ENCODE data around the gene MAPT. TPM values are rescaled to one million over a fixed set of nuclear protein-coding genes. Genes with fewer than 3 reads are reported as not detected.
A peak's percentile ranks its signal among the peaks of the same experiment; 100 is the strongest.

Gene MAPT
- total RNA-seq, 2 donors from 2014 or later, result 4.4 to 5.7 TPM

GRCh38 chr17:45962221-45962972 lies 68.0 kb downstream of the MAPT start:
- peak; percentile 30 for DNase-seq (ENCODE audit: low spot score)

DNA sequence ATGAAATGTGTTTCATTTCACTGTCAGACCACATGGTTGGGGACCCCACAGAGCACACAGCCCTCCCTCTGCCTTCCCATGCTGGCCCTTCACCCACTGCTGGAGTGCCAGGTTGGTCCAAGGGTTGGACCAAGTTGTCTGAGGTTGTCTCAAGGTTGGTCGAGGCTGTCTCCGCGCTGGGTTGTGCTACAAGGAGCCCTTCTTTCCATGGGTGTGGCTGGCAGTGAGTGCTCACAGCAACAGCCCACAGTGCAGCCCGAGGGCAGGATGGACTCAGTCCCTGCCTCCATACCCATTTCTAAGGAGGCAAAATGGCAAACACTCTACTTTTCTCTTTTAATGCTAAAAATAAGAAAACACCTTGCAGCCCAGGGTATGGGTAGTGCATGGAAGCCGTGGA lies 68.9 kb downstream of the MAPT start:
- intact Hi-C loops (cut with DNase I), result no loop called here
- DNase-seq (ENCODE audit: low spot score), result no peak

More at GRCh38 chr17:45962221-45962972, 68.0 kb downstream of the MAPT start:
- intact Hi-C loops (cut with DNase I), result no loop called here

DNA sequence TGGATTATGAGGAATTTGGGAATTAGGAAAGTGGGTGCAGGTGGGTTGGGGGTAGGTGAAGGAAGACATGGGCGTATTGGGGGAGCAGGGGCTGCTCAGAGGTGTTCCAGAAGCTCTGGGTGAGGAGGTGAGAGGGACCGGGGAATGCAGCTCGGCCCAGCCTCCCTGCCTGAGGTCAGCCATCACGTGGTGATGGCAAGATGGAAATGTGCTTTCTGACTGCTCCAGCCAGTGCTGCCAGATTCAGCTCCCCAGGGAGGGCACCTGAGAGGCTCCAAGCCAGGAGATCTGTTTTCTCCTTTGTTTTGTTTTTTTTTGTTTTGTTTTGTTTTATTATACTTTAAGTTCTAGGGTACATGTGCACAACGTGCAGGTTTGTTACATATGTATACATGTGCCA lies 69.5 kb downstream of the MAPT start:
- intact Hi-C loops (cut with DNase I), result no loop called here
- DNase-seq (ENCODE audit: low spot score), result peak; percentile 36

- intact Hi-C loops (cut with DNase I), result no loop called here
- no peak for DNase-seq (ENCODE audit: low spot score)
Observed at GRCh38 chr17:45964634-45965033, 70.3 kb downstream of the MAPT start.

DNA sequence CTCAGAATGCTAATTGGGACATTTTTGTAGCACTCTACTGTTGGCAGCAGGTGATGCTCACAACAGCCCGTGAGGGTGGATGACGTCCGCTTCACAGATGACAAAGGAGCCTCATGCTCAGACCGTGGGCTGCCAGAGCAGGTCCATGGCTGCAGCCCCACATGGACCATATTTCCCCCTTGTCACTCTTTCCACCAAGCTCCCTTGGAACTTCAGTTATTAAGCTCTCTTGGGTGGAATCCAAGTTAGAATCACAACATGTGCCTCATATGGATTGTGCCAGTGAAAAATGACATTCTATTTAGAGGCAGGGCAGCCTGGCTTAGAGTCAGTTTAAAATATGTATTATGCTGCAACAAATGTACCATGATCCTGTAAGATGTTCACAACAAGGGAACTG lies 71.5 kb downstream of the MAPT start:
- intact Hi-C loops (cut with DNase I), result no loop called here
- DNase-seq (ENCODE audit: low spot score), result peak; percentile 37

GRCh38 chr17:45966606-45967280 lies 72.4 kb downstream of the MAPT start:
- intact Hi-C loops (cut with DNase I), result no loop called here
- no peak for DNase-seq (ENCODE audit: low spot score)

GRCh38 chr17:45967378-45967777 lies 73.0 kb downstream of the MAPT start:
- no peak for DNase-seq (ENCODE audit: low spot score)
- intact Hi-C loops (cut with DNase I), result no loop called here

- no peak for DNase-seq (ENCODE audit: low spot score)
- intact Hi-C loops (cut with DNase I), result no loop called here
Observed at GRCh38 chr17:45968732-45969131, 74.4 kb downstream of the MAPT start.

DNA sequence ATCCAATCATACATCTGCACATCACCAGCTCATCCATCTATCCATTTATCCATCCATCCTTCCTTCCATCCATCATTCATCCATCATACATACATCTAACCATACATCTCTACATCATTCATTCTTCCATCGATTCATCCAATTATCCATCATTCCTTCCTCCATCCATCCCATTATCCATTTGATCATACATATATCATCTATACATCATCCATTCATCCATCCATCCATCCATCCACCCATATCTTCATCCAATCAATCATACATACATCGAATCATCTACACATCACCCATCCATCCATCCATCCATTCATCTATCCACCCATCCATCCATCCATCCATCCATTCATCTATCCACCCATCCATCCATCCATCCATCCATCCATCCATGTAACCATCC lies 75.4 kb downstream of the MAPT start:
- intact Hi-C loops (cut with DNase I), result loop anchor here in 1 of 2 donors (10.0 kb wide), 1 partner anchor 1665 kb away; the partner anchor contains the start of gene RUNDC3A
- DNase-seq (ENCODE audit: low spot score), result no peak

GRCh38 chr17:45970659-45971058 lies 76.3 kb downstream of the MAPT start:
- DNase-seq (ENCODE audit: low spot score), result peak; percentile 25
- intact Hi-C loops (cut with DNase I), result loop anchor here in 1 of 2 donors (10.0 kb wide), 1 partner anchor 1666 kb away; the partner anchor contains the start of gene RUNDC3A

- DNase-seq (ENCODE audit: low spot score), result peak; percentile 46
- intact Hi-C loops (cut with DNase I), result loop anchor here in 1 of 2 donors (10.0 kb wide), 1 partner anchor 1667 kb away; the partner anchor contains the start of gene RUNDC3A
Observed at GRCh38 chr17:45971698-45972141, 77.4 kb downstream of the MAPT start.

DNA sequence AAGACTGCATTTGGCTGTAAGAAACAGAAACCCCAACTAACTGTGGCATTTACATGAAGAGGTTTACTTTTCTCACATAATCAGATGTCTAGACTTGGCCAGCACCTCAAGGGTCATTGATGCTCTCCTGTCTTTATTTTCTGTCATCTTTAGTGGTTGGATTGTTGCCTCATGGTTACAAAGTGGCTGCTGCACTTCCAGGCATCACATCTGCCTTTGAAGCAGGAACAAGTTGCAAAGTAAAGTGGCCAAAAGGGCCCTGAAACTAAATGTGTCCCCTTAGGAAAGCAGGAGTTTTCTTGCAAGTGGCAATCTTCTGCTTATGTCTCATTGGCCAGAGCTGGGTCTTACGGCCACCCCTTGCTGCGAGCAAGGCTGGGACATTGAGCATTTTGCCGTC lies 78.2 kb downstream of the MAPT start:
- intact Hi-C loops (cut with DNase I), result loop anchor here in 1 of 2 donors (10.0 kb wide), 1 partner anchor 1668 kb away; the partner anchor contains the start of gene RUNDC3A
- no peak for DNase-seq (ENCODE audit: low spot score)

DNA sequence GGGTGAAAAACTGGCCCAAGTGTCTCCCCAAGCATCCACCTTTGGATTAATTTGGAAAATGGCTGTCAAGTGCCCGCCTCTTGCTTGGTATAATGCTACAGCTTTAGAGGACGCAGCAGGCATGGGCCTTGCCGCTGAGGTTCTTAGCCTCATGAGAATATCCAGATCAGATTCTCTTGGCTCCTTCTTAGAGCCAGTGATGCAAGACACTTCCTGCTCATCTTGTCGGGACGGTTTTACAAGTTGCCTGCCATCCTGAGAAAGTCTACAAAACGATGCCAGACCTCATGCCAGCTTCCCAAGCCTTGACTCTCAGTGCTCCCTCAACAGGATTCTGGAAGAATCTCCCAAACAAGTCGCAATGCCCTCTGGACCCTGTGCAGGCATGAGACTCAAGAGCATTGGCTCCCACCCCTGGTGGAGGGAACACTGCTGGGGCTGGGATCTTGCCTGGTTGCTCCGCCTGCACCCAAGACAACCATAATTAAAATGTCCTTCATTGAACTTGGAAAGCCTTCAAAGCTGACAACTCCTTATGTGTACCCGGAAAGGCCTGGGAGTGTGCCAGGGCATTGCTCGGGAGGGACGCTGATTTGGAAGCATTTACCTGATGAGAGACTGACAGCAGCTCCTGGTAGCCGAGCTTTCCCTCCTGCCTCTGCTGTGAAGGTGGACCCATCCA lies 78.9 kb downstream of the MAPT start:
- intact Hi-C loops (cut with DNase I), result loop anchor here in 1 of 2 donors (10.0 kb wide), 1 partner anchor 1668 kb away; the partner anchor contains the start of gene RUNDC3A
- DNase-seq (ENCODE audit: low spot score), result peak; percentile 53

DNA sequence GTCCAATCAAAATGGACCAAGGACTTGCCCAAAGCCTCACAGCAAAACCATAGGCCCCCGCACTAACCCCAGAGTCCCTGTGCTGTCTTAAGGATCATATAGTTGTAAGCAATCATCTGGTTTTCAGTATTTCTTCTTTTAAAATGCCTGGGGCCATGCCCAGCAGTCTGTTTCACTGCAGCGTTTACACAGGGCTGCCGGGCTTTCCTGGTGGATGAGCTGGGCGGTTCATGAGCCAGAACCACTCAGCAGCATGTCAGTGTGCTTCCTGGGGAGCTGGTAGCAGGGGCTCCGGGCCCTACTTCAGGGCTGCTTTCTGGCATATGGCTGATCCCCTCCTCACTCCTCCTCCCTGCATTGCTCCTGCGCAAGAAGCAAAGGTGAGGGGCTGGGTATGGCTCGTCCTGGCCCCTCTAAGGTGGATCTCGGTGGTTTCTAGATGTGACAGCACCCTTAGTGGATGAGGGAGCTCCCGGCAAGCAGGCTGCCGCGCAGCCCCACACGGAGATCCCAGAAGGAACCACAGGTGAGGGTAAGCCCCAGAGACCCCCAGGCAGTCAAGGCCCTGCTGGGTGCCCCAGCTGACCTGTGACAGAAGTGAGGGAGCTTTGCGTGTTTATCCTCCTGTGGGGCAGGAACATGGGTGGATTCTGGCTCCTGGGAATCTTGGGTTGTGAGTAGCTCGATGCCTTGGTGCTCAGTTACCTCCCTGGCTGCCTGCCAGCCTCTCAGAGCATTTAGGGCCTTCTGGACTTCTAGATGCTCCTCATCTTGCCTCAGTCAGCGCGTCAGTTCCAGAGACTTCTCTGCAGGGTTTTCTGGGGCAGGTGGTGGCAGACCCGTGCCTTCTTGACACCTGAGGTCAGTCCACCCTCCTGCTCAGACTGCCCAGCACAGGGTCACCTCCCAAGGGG lies 79.8 kb downstream of the MAPT start:
- intact Hi-C loops (cut with DNase I), result loop anchor here in 1 of 2 donors (10.0 kb wide), 1 partner anchor 1669 kb away; the partner anchor contains the start of gene RUNDC3A
- DNase-seq (ENCODE audit: low spot score), result peak; percentile 56

DNA sequence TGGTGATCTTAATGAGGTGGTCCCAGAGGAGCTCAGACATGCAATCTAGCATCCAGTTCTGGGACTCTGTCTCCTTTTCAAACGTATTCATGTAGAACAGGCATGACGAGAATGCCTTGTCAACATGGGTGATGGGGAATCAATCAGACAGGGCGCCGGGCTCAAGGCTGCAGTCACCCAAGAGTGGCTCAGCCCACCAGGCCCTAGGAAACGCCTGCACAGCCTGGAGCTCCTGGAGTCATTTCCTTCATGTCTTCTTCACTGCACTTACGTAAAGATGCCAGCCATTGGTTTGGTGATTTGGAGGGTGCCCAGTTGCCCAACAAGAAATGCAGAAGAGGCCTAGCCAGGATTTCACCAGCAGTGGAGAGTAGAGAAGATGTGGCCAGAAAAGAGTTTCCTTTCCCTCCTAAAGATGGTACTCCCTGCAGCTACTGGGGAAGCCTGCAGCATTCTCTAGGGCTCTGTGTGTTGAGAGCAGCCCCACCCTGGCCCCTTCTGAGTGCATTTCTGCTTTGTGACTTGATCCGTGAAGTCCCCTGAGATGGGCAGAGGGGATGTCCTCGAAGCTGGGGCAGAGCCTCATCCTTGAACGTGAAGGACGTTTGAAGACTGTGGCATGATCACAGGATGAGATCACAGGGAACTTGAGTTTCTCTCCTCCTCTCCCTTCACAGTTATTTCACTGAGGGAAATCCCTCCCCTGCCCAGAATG lies 80.7 kb downstream of the MAPT start:
- intact Hi-C loops (cut with DNase I), result loop anchor here in 1 of 2 donors (10.0 kb wide), 1 partner anchor 1670 kb away; the partner anchor contains the start of gene RUNDC3A
- peak; percentile 50 for DNase-seq (ENCODE audit: low spot score)

DNA sequence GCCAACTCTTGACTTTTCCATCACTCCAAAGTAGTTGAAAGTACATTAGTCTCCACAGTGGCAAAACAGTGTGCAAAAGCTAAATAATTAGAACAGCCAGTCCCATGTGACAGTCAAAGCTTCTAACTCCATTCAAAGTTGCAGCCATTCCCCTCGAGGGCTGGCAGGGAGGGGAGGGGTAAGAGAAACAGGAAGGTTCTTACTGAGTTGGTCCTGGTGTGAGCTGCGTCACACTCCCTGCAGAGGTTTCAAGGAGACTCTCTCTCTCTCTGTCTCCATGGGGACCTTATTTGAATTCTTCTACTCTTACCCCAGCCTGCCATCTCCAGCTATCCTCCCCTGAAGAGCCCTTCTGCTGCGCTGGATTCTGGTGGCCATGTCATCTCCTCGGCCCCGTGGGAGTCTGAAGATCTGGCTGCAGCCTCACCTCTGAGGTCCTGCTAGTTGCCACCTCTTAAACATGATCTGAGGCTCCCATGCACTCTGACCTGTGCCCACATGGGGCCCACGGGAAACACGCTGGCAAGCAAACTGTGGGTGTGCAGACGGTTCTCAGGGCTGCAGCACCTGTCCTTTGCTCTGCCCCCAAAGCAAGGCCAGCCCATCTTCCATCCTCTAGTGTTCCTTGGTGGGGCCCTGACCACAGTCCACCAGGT lies 81.4 kb downstream of the MAPT start:
- intact Hi-C loops (cut with DNase I), result loop anchor here in 1 of 2 donors (10.0 kb wide), 1 partner anchor 1671 kb away; the partner anchor contains the start of gene RUNDC3A
- DNase-seq (ENCODE audit: low spot score), result peak; percentile 54

- intact Hi-C loops (cut with DNase I), result loop anchor here in 1 of 2 donors (10.0 kb wide), 1 partner anchor 1672 kb away; the partner anchor contains the start of gene RUNDC3A
- peak; percentile 69 for DNase-seq (ENCODE audit: low spot score)
Observed at GRCh38 chr17:45976391-45976754, 82.0 kb downstream of the MAPT start.
